ENCODE results near the gene RMND5B. TPM values are rescaled to one million over a fixed set of nuclear protein-coding genes. Genes with fewer than 3 reads are reported as not detected.

RMND5B gene
- total and polyA plus RNA-seq, 4 donors, result 24.4 to 46.1 (median 36.1) TPM

GRCh38 chr5:178093134-178093533 is 37.7 kb upstream of the RMND5B start:
- Histone ChIP-seq H3K4me3 (no peak overlapping the region), H3K27ac (ENCODE audit: low read depth in 1 of 2, low read length in 1 of 2) (no peak overlapping the region), H3K4me1 (ENCODE audit: control insufficient read depth in 5 of 5, insufficient read depth in 5 of 5, low read length in 5 of 5) (no peaks in the 10 kb centered on the region), H3K9me3 (ENCODE audit: control insufficient read depth in 4 of 4, insufficient read depth in 3 of 4, low read length in 3 of 4) (peaks cover 0 to 3% (median under 1%) of the 10 kb centered on the region in 4 donors), H3K27me3 (ENCODE audit: control insufficient read depth in 3 of 3, insufficient read depth in 3 of 3, low read length in 2 of 3) (no peaks in the 10 kb centered on the region), H3K9ac (ENCODE audit: insufficient read depth in 1 of 2, low read length in 2 of 2) (no peak overlapping the region), H3K36me3 (ENCODE audit: control insufficient read depth in 4 of 4, insufficient read depth in 4 of 4, low read length in 4 of 4) (no peaks in the 10 kb centered on the region)
- 77 to 85% methylated on average over 2 of the region's 2 CpGs for WGBS, 2 donors
- ATAC-seq (ENCODE audit: insufficient read depth, low FRiP score) (no peak), DNase-seq (no peak)
- TF ChIP-seq, protein P1, sequence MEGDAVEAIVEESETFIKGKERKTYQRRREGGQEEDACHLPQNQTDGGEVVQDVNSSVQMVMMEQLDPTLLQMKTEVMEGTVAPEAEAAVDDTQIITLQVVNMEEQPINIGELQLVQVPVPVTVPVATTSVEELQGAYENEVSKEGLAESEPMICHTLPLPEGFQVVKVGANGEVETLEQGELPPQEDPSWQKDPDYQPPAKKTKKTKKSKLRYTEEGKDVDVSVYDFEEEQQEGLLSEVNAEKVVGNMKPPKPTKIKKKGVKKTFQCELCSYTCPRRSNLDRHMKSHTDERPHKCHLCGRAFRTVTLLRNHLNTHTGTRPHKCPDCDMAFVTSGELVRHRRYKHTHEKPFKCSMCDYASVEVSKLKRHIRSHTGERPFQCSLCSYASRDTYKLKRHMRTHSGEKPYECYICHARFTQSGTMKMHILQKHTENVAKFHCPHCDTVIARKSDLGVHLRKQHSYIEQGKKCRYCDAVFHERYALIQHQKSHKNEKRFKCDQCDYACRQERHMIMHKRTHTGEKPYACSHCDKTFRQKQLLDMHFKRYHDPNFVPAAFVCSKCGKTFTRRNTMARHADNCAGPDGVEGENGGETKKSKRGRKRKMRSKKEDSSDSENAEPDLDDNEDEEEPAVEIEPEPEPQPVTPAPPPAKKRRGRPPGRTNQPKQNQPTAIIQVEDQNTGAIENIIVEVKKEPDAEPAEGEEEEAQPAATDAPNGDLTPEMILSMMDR (IDR thresholded peaks at IDR 0.05; ENCODE audit: control extremely low read depth, extremely low read depth), result no peak

- DNase-seq (no peak), ATAC-seq (ENCODE audit: insufficient read depth, low FRiP score) (no peak)
- TF ChIP-seq, protein P1 (IDR thresholded peaks at IDR 0.05; ENCODE audit: control extremely low read depth, extremely low read depth), result no peak
- no peak overlapping the region for H3K9ac ChIP-seq (ENCODE audit: insufficient read depth in 1 of 2, low read length in 2 of 2)
- WGBS, 2 donors, result 70 to 75% methylated on average over 9 of the region's 9 CpGs
- no peak overlapping the region for H3K4me3 ChIP-seq
- H3K9me3 ChIP-seq (ENCODE audit: control insufficient read depth in 4 of 4, insufficient read depth in 3 of 4, low read length in 3 of 4), result peaks cover 0 to 3% (median under 1%) of the 10 kb centered on the region in 4 donors
- H3K27ac ChIP-seq (ENCODE audit: low read depth in 1 of 2, low read length in 1 of 2), result no peak overlapping the region
- no peaks in the 10 kb centered on the region for H3K4me1 ChIP-seq (ENCODE audit: control insufficient read depth in 5 of 5, insufficient read depth in 5 of 5, low read length in 5 of 5)
- H3K27me3 ChIP-seq (ENCODE audit: control insufficient read depth in 3 of 3, insufficient read depth in 3 of 3, low read length in 2 of 3), result no peaks in the 10 kb centered on the region
- no peaks in the 10 kb centered on the region for H3K36me3 ChIP-seq (ENCODE audit: control insufficient read depth in 4 of 4, insufficient read depth in 4 of 4, low read length in 4 of 4)
Observed at GRCh38 chr5:178094345-178094744, 36.5 kb upstream of the RMND5B start.

DNA sequence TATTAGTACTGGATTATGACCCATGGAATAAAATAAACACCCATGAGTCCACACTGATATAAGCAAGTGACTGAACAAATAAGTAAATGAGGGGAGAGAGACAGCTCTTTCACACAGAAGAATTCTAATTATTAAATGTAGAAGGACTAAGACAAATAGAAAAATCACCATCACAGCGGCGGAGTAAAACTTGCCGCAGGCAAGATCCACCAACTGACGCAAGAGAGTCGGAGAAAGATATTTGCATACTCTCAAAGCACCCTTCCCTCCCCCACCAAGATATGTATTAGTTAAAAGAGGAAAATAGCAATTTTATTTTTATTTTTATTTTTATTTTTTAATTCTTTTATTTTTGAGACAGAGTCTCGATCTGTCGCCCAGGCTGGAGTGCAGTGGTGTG is 32.1 kb upstream of the RMND5B start:
- TF ChIP-seq, protein P1 (IDR thresholded peaks at IDR 0.05; ENCODE audit: control extremely low read depth, extremely low read depth), result no peak
- Histone ChIP-seq H3K9me3 (ENCODE audit: control insufficient read depth in 4 of 4, insufficient read depth in 3 of 4, low read length in 3 of 4) (no peaks in the 10 kb centered on the region), H3K27me3 (ENCODE audit: control insufficient read depth in 3 of 3, insufficient read depth in 3 of 3, low read length in 2 of 3) (no peaks in the 10 kb centered on the region), H3K9ac (ENCODE audit: insufficient read depth in 1 of 2, low read length in 2 of 2) (no peak overlapping the region), H3K36me3 (ENCODE audit: control insufficient read depth in 4 of 4, insufficient read depth in 4 of 4, low read length in 4 of 4) (no peaks in the 10 kb centered on the region), H3K4me3 (no peak overlapping the region), H3K27ac (ENCODE audit: low read depth in 1 of 2, low read length in 1 of 2) (no peak overlapping the region), H3K4me1 (ENCODE audit: control insufficient read depth in 5 of 5, insufficient read depth in 5 of 5, low read length in 5 of 5) (no peaks in the 10 kb centered on the region)
- no peak for ATAC-seq (ENCODE audit: insufficient read depth, low FRiP score)
- DNase-seq, result no peak
- 92 to 94% methylated on average over 7 of the region's 7 CpGs for WGBS, 2 donors

DNA sequence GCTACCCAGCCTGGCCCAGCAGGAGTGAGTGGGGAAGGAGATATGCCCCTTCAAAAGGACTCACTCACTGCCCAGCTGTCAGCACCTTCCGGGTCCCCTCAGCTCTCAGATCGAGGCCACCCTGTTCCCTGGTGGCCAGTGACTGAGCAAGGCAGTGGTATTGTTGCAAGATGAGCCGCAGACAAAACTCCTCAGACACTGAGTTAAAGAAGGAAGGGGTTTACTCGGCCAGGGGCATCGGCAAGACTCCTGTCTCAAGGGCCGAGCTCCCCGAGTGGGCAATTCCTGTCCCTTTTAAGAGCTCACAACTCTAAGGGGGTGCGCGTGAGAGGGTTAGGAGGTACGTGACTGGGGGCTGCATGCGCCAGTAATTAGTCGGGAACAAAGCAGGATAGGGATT is 27.2 kb upstream of the RMND5B start:
- no peak overlapping the region for H3K27ac ChIP-seq (ENCODE audit: low read depth in 1 of 2, low read length in 1 of 2)

More for the DNA sequence above, 27.2 kb upstream of the RMND5B start:
- no peak overlapping the region for H3K4me3 ChIP-seq
- ATAC-seq (ENCODE audit: insufficient read depth, low FRiP score) (no peak), DNase-seq (no peak)
- TF ChIP-seq, protein P1 (IDR thresholded peaks at IDR 0.05; ENCODE audit: control extremely low read depth, extremely low read depth), result no peak
- H3K27me3 ChIP-seq (ENCODE audit: control insufficient read depth in 3 of 3, insufficient read depth in 3 of 3, low read length in 2 of 3), result no peaks in the 10 kb centered on the region
- peaks cover 0 to 2% (median 0%) of the 10 kb centered on the region in 4 donors for H3K9me3 ChIP-seq (ENCODE audit: control insufficient read depth in 4 of 4, insufficient read depth in 3 of 4, low read length in 3 of 4)
- 92 to 93% methylated on average over 12 of the region's 12 CpGs for WGBS, 2 donors
- H3K36me3 ChIP-seq (ENCODE audit: control insufficient read depth in 4 of 4, insufficient read depth in 4 of 4, low read length in 4 of 4), result no peaks in the 10 kb centered on the region
- no peak overlapping the region for H3K9ac ChIP-seq (ENCODE audit: insufficient read depth in 1 of 2, low read length in 2 of 2)
- peaks cover 0 to 7% (median 0%) of the 10 kb centered on the region in 5 donors for H3K4me1 ChIP-seq (ENCODE audit: control insufficient read depth in 5 of 5, insufficient read depth in 5 of 5, low read length in 5 of 5)

Measured in lung (tissue), 12 donors.